Endothelial cell of umbilical vein (primary cell): ENCODE data around the gene TAAR9. TPM values are rescaled to one million over a fixed set of nuclear protein-coding genes. Genes with fewer than 3 reads are reported as not detected.

Source experiments
- BruUV-seq: library from RNA; stranded (reverse); fragments of 400-500 nt; replicated peaks from 2 replicates; lab custom pipeline; 2021; lab: Mats Ljungman, UMichigan
- CTCF ChIA-PET: fragments of 300-600, 350-600 bp; sonication (Branson Sonifier 250); formaldehyde crosslinking; loops from one replicate; lab custom pipeline; 2021; ENCODE audit warnings: antibody characterized with exemption, inconsistent platforms; lab: Charles Lee
- POLR2A ChIA-PET: fragments of 300-600, 350-600 bp; sonication (Branson Sonifier 250); formaldehyde crosslinking; loops from one replicate; lab custom pipeline; 2021; ENCODE audit warnings: antibody characterized with exemption, inconsistent platforms; lab: Charles Lee
- DNase-seq: peaks from one replicate; pipeline ENCODE4 v3.0.0-alpha.2; 2011; ENCODE audit warnings: low read depth, low spot score
- FAIRE-seq: peaks from 2 replicates; lab custom pipeline; 2011; peaks lifted over from hg19 to GRCh38; lab: Jason Lieb, UNC
- H2AFZ ChIP-seq: 2 replicates; pipeline ENCODE4 v1.6.0; 2012; ENCODE audit warnings: low read depth, low read length, control low read depth, inconsistent platforms
- H3K27ac ChIP-seq: 2 replicates; pipeline ENCODE4 v1.5.1; 2011; ENCODE audit warnings: low read depth, mild to moderate bottlenecking, control low read depth, low read length, moderate library complexity; ENCODE audit not compliant: insufficient read depth
- H3K27me3 ChIP-seq, 2 experiments: 2 replicates each; pipeline versions ENCODE4 v1.6.0 to v1.6.1; 2011; ENCODE audit warnings: low read length in 2 of 2, mixed read lengths in 1 of 2; ENCODE audit not compliant: control insufficient read depth in 2 of 2, insufficient read depth in 2 of 2
- H3K36me3 ChIP-seq, 2 experiments: 2 replicates in 1 of 2; 3 replicates in 1 of 2; pipeline ENCODE4 v1.5.1; 2011; ENCODE audit warnings: low read length in 2 of 2, mild to moderate bottlenecking in 1 of 2, moderate library complexity in 1 of 2; ENCODE audit not compliant: control insufficient read depth in 2 of 2, insufficient read depth in 2 of 2; ENCODE audit errors: extremely low read depth in 1 of 2
- H3K4me1 ChIP-seq: 3 replicates; pipeline ENCODE4 v1.5.1; 2011; ENCODE audit warnings: mild to moderate bottlenecking, low read length; ENCODE audit not compliant: control insufficient read depth, insufficient read depth; ENCODE audit errors: extremely low read depth
- H3K4me2 ChIP-seq: 2 replicates; pipeline ENCODE4 v1.6.1; 2011; ENCODE audit warnings: low read length, control low read depth, mixed read lengths; ENCODE audit not compliant: insufficient read depth
- H3K4me3 ChIP-seq, 3 experiments: fragments of 200-600 bp in 1 of 3; sonication (generic), shearing (Covaris generic) in 1 of 3; replicated peaks in 1 of 3; 2 replicates each; pipeline ENCODE4 v1.5.1; 2011 to 2016; ENCODE audit warnings: control low read depth in 3 of 3, low read length in 3 of 3, mild to moderate bottlenecking in 2 of 3, inconsistent platforms in 1 of 3, low read depth in 1 of 3, moderate library complexity in 1 of 3; ENCODE audit not compliant: insufficient read depth in 1 of 3
- H3K79me2 ChIP-seq: 2 replicates; pipeline ENCODE4 v1.6.0; 2012; ENCODE audit warnings: low read length, inconsistent platforms; ENCODE audit not compliant: control insufficient read depth, insufficient read depth
- H3K9ac ChIP-seq: replicated peaks from 2 replicates; pipeline ENCODE3; 2011; ENCODE audit warnings: low read length, control low read depth; ENCODE audit not compliant: insufficient read depth; ENCODE audit errors: extremely low read depth
- H3K9me1 ChIP-seq: replicated peaks from 3 replicates; pipeline ENCODE4 v1.6.0; 2011; ENCODE audit warnings: mild to moderate bottlenecking, low read length; ENCODE audit not compliant: control insufficient read depth, insufficient read depth; ENCODE audit errors: extremely low read depth
- H3K9me3 ChIP-seq: replicated peaks from 2 replicates; pipeline ENCODE4 v1.5.1; 2012; ENCODE audit warnings: low read length, inconsistent platforms; ENCODE audit not compliant: control insufficient read depth, insufficient read depth
- H4K20me1 ChIP-seq: replicated peaks from 2 replicates; pipeline ENCODE3; 2011; ENCODE audit warnings: mild to moderate bottlenecking, low read length; ENCODE audit not compliant: control insufficient read depth, insufficient read depth; ENCODE audit errors: extremely low read depth
- CTCF ChIP-seq, 2 donors: IDR thresholded peaks; 1 replicate in 1 of 2; 2 replicates in 1 of 2; pipeline ENCODE4 v1.5.1; 2011; ENCODE audit warnings: low read length in 2 of 2, mild to moderate bottlenecking in 2 of 2, moderate library complexity in 2 of 2, control low read depth in 1 of 2, inconsistent platforms in 1 of 2, low read depth in 1 of 2; ENCODE audit not compliant: insufficient read depth in 1 of 2; ENCODE audit errors: extremely low read depth in 1 of 2
- EZH2 ChIP-seq: IDR thresholded peaks from 2 replicates; pipeline ENCODE4 v1.6.1; 2012; ENCODE audit warnings: borderline replicate concordance, low read depth, mild to moderate bottlenecking, moderate library complexity, low read length, inconsistent platforms; ENCODE audit not compliant: severe bottlenecking
- FOS ChIP-seq: IDR thresholded peaks from 2 replicates; pipeline ENCODE4 v1.6.1; 2011; ENCODE audit warnings: mild to moderate bottlenecking, low read length, moderate library complexity, borderline replicate concordance; ENCODE audit not compliant: insufficient read depth
- GATA2 ChIP-seq: IDR thresholded peaks from 2 replicates; pipeline ENCODE4 v1.7.0; 2011; ENCODE audit warnings: low read depth, mild to moderate bottlenecking, moderate library complexity, mixed read lengths, low read length; ENCODE audit not compliant: insufficient read length, insufficient read depth
- JUN ChIP-seq: IDR thresholded peaks from 2 replicates; pipeline ENCODE4 v1.6.1; 2011; ENCODE audit warnings: borderline replicate concordance, low read depth; ENCODE audit not compliant: insufficient read length, insufficient read depth
- MAX ChIP-seq: IDR thresholded peaks from 2 replicates; pipeline ENCODE4 v1.6.1; 2011; ENCODE audit not compliant: insufficient read depth, insufficient read length
- MYC ChIP-seq: IDR thresholded peaks from one replicate; pipeline ENCODE4 v1.6.1; 2011; ENCODE audit warnings: mild to moderate bottlenecking, low read depth, low read length
- POLR2A ChIP-seq: IDR thresholded peaks from 2 replicates; pipeline ENCODE4 v1.6.1; 2012; ENCODE audit warnings: low read depth, mild to moderate bottlenecking, control low read depth, low read length
- POLR2AphosphoS5 ChIP-seq: IDR thresholded peaks from 2 replicates; pipeline ENCODE4 v1.6.1; 2012; ENCODE audit warnings: low read depth, mild to moderate bottlenecking, control low read depth, low read length, moderate library complexity; ENCODE audit not compliant: insufficient read depth
- dilution Hi-C: fragments of 300-500 bp; cut with MboI; formaldehyde crosslinking; loops from one replicate; pipeline ENCODE4 v1.15.0; 2019; ENCODE audit warnings: low sequenced_read_pairs; ENCODE audit not compliant: extremely low pct_ligation_motif_present
- intact Hi-C: fragments of 100-400 bp; cut with micrococcal nuclease; formaldehyde crosslinking; loops from one replicate; pipeline ENCODE4 v1.10.0; 2022
- polyA plus RNA-seq, 4 experiments: library from polyadenylated mRNA; depleted of rRNA in 3 of 4; stranded (reverse) in 3 of 4; unstranded in 1 of 4; fragments of >200 nt; gene quantifications; 2 replicates each; pipeline versions ENCODE4 v1.2.1 to v1.2.3, GENCODE V29; 2011 to 2012; ENCODE audit warnings: missing spikeins in 1 of 4
- total RNA-seq: library from RNA; stranded (reverse); gene quantifications from 2 replicates; pipeline ENCODE4 v1.2.3, GENCODE V29; 2021

TAAR9 gene
- total and polyA plus RNA-seq, 2 donors (not counting 3 experiments of a cell fraction or from before 2014, with no cell fraction given), result not detected

GRCh38 chr6:132513831-132514545 lies 24.1 kb upstream of the TAAR9 start:
- Histone ChIP-seq H3K9me3 (no peaks in the 10 kb centered on the region), H3K79me2 (peaks cover 36% of the 10 kb centered on the region), H3K4me2 (peak overlapping the region; percentile 100), H3K27ac (no peak overlapping the region), H3K27me3 (peaks cover 6 to 26% of the 10 kb centered on the region in 2 experiments), H3K9ac (no peak overlapping the region), H4K20me1 (no peaks in the 10 kb centered on the region), H3K36me3 (no peaks in the 10 kb centered on the region), H3K4me3 (no peak overlapping the region), H2AFZ (no peak overlapping the region), H3K9me1 (no peaks in the 10 kb centered on the region), H3K4me1 (peaks cover 26% of the 10 kb centered on the region)
- CTCF ChIA-PET, result interaction anchor here (1.1 to 1.7 kb wide), 6 partner anchors 11 to 284 kb away, joined by 3 to 19 read pairs (median 5); partner anchors contain the start of gene SLC18B1
- POLR2A ChIA-PET, result no interaction called here
- intact Hi-C loops, result loop anchor here (5.0 kb wide), 1 partner anchor 298 kb away; the partner anchor contains the start of gene RPS12
- dilution Hi-C loops, result no loop called here
- no peak for DNase-seq
- BruUV-seq, result no TSS peak
- FAIRE-seq, result no peak
- TF ChIP-seq POLR2A, result no peak
- no peak for TF ChIP-seq GATA2
- no peak for TF ChIP-seq FOS
- TF ChIP-seq EZH2, result no peak
- TF ChIP-seq CTCF (IDR thresholded peaks at IDR 0.05; ENCODE audit: extremely low read depth in 1 of 2, insufficient read depth in 1 of 2, low read depth in 1 of 2, low read length in 2 of 2), result no peak
- no peak for TF ChIP-seq MYC
- TF ChIP-seq POLR2AphosphoS5, result no peak
- TF ChIP-seq MAX, result no peak
- no peak for TF ChIP-seq JUN
